KBM-7 (cell line): ENCODE measurements around the gene BRWD1.
"Not testable (repeated sequence)": the region's sequence is repeated elsewhere in the genome, so short reads cannot be mapped to it uniquely, and the experiment has no call there.

Experiments
- DNase-seq: peaks from one replicate; pipeline ENCODE4 v3.0.0-alpha.2; 2015
- in situ Hi-C: fragments of 300-500 bp; cut with MboI; formaldehyde crosslinking; loops from 2 replicates; pipeline ENCODE4 v1.14.3; 2020; ENCODE audit warnings: low sequenced_read_pairs, low pct_unique_long_range_greater_than_20kb, mixed read lengths

BRWD1 gene

GRCh38 chr21:39182484-39183271 is 130.8 kb downstream of the BRWD1 start:
- DNase-seq = peak; percentile 39
- in situ Hi-C loops = no loop called here

- in situ Hi-C loops = no loop called here
- no peak for DNase-seq
These were observed 131.4 kb downstream of the BRWD1 start for GRCh38 chr21:39182016-39182415.

- in situ Hi-C loops = no loop called here
- DNase-seq = no peak
These were observed 132.1 kb downstream of the BRWD1 start for GRCh38 chr21:39181205-39181818.

- no peak for DNase-seq
- in situ Hi-C loops = no loop called here
These were observed 132.9 kb downstream of the BRWD1 start for GRCh38 chr21:39180429-39181019.

GRCh38 chr21:39178421-39178820 is 135.0 kb downstream of the BRWD1 start:
- in situ Hi-C loops = no loop called here
- DNase-seq = no peak

- in situ Hi-C loops = no loop called here
- no peak for DNase-seq
These were observed 137.1 kb downstream of the BRWD1 start for GRCh38 chr21:39176271-39176709.

GRCh38 chr21:39175665-39176064 is 137.8 kb downstream of the BRWD1 start:
- in situ Hi-C loops = no loop called here

GRCh38 chr21:39175154-39175553 is 138.3 kb downstream of the BRWD1 start:
- in situ Hi-C loops = no loop called here
- no peak for DNase-seq

More at GRCh38 chr21:39175665-39176064, 137.8 kb downstream of the BRWD1 start:
- no peak for DNase-seq

- in situ Hi-C loops = no loop called here
- no peak for DNase-seq
These were observed 139.4 kb downstream of the BRWD1 start for GRCh38 chr21:39173716-39174680.

- in situ Hi-C loops = no loop called here
- DNase-seq = no peak
These were observed 143.5 kb downstream of the BRWD1 start for GRCh38 chr21:39169906-39170305.

GRCh38 chr21:39168800-39169199 is 144.6 kb downstream of the BRWD1 start:
- no peak for DNase-seq
- in situ Hi-C loops = no loop called here

- DNase-seq = no peak
- in situ Hi-C loops = no loop called here
These were observed 148.9 kb downstream of the BRWD1 start for GRCh38 chr21:39164523-39164922.

GRCh38 chr21:39161064-39161463 is 152.4 kb downstream of the BRWD1 start:
- in situ Hi-C loops = no loop called here
- DNase-seq = no peak

GRCh38 chr21:39159342-39160063 is 153.9 kb downstream of the BRWD1 start:
- DNase-seq = no peak
- in situ Hi-C loops = no loop called here

GRCh38 chr21:39157241-39157640 is 156.2 kb downstream of the BRWD1 start:
- in situ Hi-C loops, DNase-seq: not testable (repeated sequence)

- no peak for DNase-seq
- in situ Hi-C loops = no loop called here
These were observed 157.4 kb downstream of the BRWD1 start for GRCh38 chr21:39156024-39156423.

- in situ Hi-C loops = no loop called here
- no peak for DNase-seq
These were observed 157.9 kb downstream of the BRWD1 start for GRCh38 chr21:39155578-39155977.

- in situ Hi-C loops = no loop called here
- no peak for DNase-seq
These were observed 159.6 kb downstream of the BRWD1 start for GRCh38 chr21:39153842-39154241.

GRCh38 chr21:39153373-39153772 is 160.1 kb downstream of the BRWD1 start:
- in situ Hi-C loops = no loop called here
- DNase-seq = no peak
